NCI-H2227 treated with DMSO at 0.1 percent for 48 hours (cell line): ENCODE data around the gene IFRD1.
A peak's percentile ranks its signal among the peaks of the same experiment; 100 is the strongest.
"Not testable (repeated sequence)": the region's sequence is repeated elsewhere in the genome, so short reads cannot be mapped to it uniquely, and the experiment has no call there.

Experiments used
- DNase-seq: peaks from one replicate; lab custom pipeline; 2025; lab: John Stamatoyannopoulos, UW

The IFRD1 gene

GRCh38 chr7:112488264-112488552 lies 37.9 kb downstream of the IFRD1 start:
- no peak for DNase-seq

GRCh38 chr7:112492186-112492585 lies 41.9 kb downstream of the IFRD1 start:
- no peak for DNase-seq

- no peak for DNase-seq
Measured at GRCh38 chr7:112494656-112495055, 44.4 kb downstream of the IFRD1 start.

GRCh38 chr7:112495156-112495788 lies 45.0 kb downstream of the IFRD1 start:
- DNase-seq = no peak

- peak; percentile 41 for DNase-seq
Measured at GRCh38 chr7:112495810-112496462, 45.7 kb downstream of the IFRD1 start.

- DNase-seq = no peak
Measured at GRCh38 chr7:112497481-112497880, 47.2 kb downstream of the IFRD1 start.

- no peak for DNase-seq
Measured at GRCh38 chr7:112500619-112501018, 50.4 kb downstream of the IFRD1 start.

- peak; percentile 44 for DNase-seq
Measured at GRCh38 chr7:112501801-112502503, 51.7 kb downstream of the IFRD1 start.

- DNase-seq = no peak
Measured at GRCh38 chr7:112502700-112503099, 52.4 kb downstream of the IFRD1 start.

- no peak for DNase-seq
Measured at GRCh38 chr7:112503361-112503972, 53.2 kb downstream of the IFRD1 start.

GRCh38 chr7:112504093-112504695 lies 53.9 kb downstream of the IFRD1 start:
- DNase-seq = no peak

- no peak for DNase-seq
Measured at GRCh38 chr7:112505495-112505894, 55.2 kb downstream of the IFRD1 start.

- DNase-seq = no peak
Measured at GRCh38 chr7:112508404-112508803, 58.1 kb downstream of the IFRD1 start.

GRCh38 chr7:112509402-112509801 lies 59.1 kb downstream of the IFRD1 start:
- no peak for DNase-seq

GRCh38 chr7:112510001-112510742 lies 59.9 kb downstream of the IFRD1 start:
- DNase-seq = no peak

GRCh38 chr7:112510743-112511110 lies 60.5 kb downstream of the IFRD1 start:
- no peak for DNase-seq

GRCh38 chr7:112511451-112512202 lies 61.4 kb downstream of the IFRD1 start:
- no peak for DNase-seq

- no peak for DNase-seq
Measured at GRCh38 chr7:112512451-112513210, 62.4 kb downstream of the IFRD1 start.

- no peak for DNase-seq
Measured at GRCh38 chr7:112515989-112516388, 65.7 kb downstream of the IFRD1 start.

- DNase-seq = not testable (repeated sequence)
Measured at GRCh38 chr7:112516418-112516817, 66.2 kb downstream of the IFRD1 start.
